GM23338 (cell line): Measurements from ENCODE around the gene MED13L.

Experiments used
- CTCF ChIP-seq, 2 experiments: fragments of 200-600 bp in 1 of 2; sonication (generic) in 1 of 2; conservative IDR thresholded peaks; 2 replicates each; pipeline versions ENCODE4 v1.5.1 to v1.6.1; 2016 to 2017; ENCODE audit warnings: antibody characterized with exemption in 2 of 2, low read depth in 2 of 2, mild to moderate bottlenecking in 2 of 2, moderate library complexity in 1 of 2
- STAT1 ChIP-seq: IDR thresholded peaks from one replicate; pipeline ENCODE4 v1.6.1; 2016; ENCODE audit warnings: antibody characterized with exemption; ENCODE audit not compliant: unreplicated experiment

- TF ChIP-seq STAT1 (no peak), CTCF (conservative IDR thresholded peaks at IDR 0.05; ENCODE audit: low read depth in 2 of 2) (no peak)
Observed at GRCh38 chr12:116267948-116268347, 9.5 kb downstream of the MED13L start.
